T-helper 2 cell treated with Interferon-gamma antibody and Interleukin-4, amounts not matched to agents 5 μg/mL and 100 μg/mL, for 36 hours (primary cell): Measurements from ENCODE around the gene TSHZ2.

Source experiments
- DNase-seq: peaks from one replicate; pipeline ENCODE4 v3.0.0; 2021; ENCODE audit warnings: low spot score
- H3K27ac Mint-ChIP-seq: one replicate; pipeline ENCODE4 v1.8.0; 2021; ENCODE audit warnings: mild to moderate bottlenecking, mixed read lengths
- H3K27me3 Mint-ChIP-seq: one replicate; pipeline ENCODE4 v1.8.0; 2021; ENCODE audit warnings: low read depth, mixed read lengths
- H3K36me3 Mint-ChIP-seq: one replicate; pipeline ENCODE4 v1.8.0; 2021; ENCODE audit warnings: low read depth, mixed read lengths
- H3K4me1 Mint-ChIP-seq: one replicate; pipeline ENCODE4 v1.8.0; 2021; ENCODE audit warnings: low read depth, mixed read lengths
- H3K4me3 Mint-ChIP-seq: one replicate; pipeline ENCODE4 v1.8.0; 2022; ENCODE audit warnings: mild to moderate bottlenecking, moderate library complexity, mixed read lengths
- H3K9me3 Mint-ChIP-seq: one replicate; pipeline ENCODE4 v1.8.0; 2021; ENCODE audit warnings: mixed read lengths

Gene TSHZ2

GRCh38 chr20:53034899-53035298, 62.7 kb downstream of the TSHZ2 start:
- Mint-ChIP-seq H3K36me3 (no peaks in the 10 kb centered on the region), H3K4me3 (no peak overlapping the region), H3K9me3 (no peaks in the 10 kb centered on the region), H3K4me1 (peaks cover 13% of the 10 kb centered on the region), H3K27ac (no peak overlapping the region), H3K27me3 (no peaks in the 10 kb centered on the region)
- DNase-seq, result no peak

- Mint-ChIP-seq H3K36me3 (no peaks in the 10 kb centered on the region), H3K4me3 (no peak overlapping the region), H3K27me3 (no peaks in the 10 kb centered on the region), H3K27ac (no peak overlapping the region), H3K4me1 (peaks cover 8% of the 10 kb centered on the region), H3K9me3 (no peaks in the 10 kb centered on the region)
- no peak for DNase-seq
These were observed 64.8 kb downstream of the TSHZ2 start for GRCh38 chr20:53036992-53037391.

- Mint-ChIP-seq H3K27me3 (no peaks in the 10 kb centered on the region), H3K27ac (no peak overlapping the region), H3K36me3 (no peaks in the 10 kb centered on the region), H3K4me3 (no peak overlapping the region), H3K9me3 (no peaks in the 10 kb centered on the region), H3K4me1 (peaks cover 8% of the 10 kb centered on the region)
- DNase-seq, result no peak
These were observed 65.5 kb downstream of the TSHZ2 start for GRCh38 chr20:53037621-53038020.

GRCh38 chr20:53038299-53038698, 66.1 kb downstream of the TSHZ2 start:
- Mint-ChIP-seq H3K27ac (no peak overlapping the region), H3K27me3 (no peaks in the 10 kb centered on the region), H3K4me3 (no peak overlapping the region), H3K36me3 (no peaks in the 10 kb centered on the region), H3K4me1 (peaks cover 8% of the 10 kb centered on the region), H3K9me3 (no peaks in the 10 kb centered on the region)
- no peak for DNase-seq

- no peak overlapping the region for H3K4me3 Mint-ChIP-seq
These were observed 68.8 kb downstream of the TSHZ2 start for GRCh38 chr20:53040693-53041589.

GRCh38 chr20:53042521-53042920, 70.4 kb downstream of the TSHZ2 start:
- Mint-ChIP-seq H3K4me3 (no peak overlapping the region), H3K36me3 (no peaks in the 10 kb centered on the region), H3K4me1 (no peaks in the 10 kb centered on the region), H3K9me3 (no peaks in the 10 kb centered on the region), H3K27me3 (no peaks in the 10 kb centered on the region), H3K27ac (no peak overlapping the region)
- DNase-seq, result no peak

More at GRCh38 chr20:53040693-53041589, 68.8 kb downstream of the TSHZ2 start:
- H3K36me3 Mint-ChIP-seq, result no peaks in the 10 kb centered on the region
- no peaks in the 10 kb centered on the region for H3K27me3 Mint-ChIP-seq
- peaks cover under 1% of the 10 kb centered on the region for H3K4me1 Mint-ChIP-seq
- no peaks in the 10 kb centered on the region for H3K9me3 Mint-ChIP-seq
- DNase-seq, result no peak
- H3K27ac Mint-ChIP-seq, result no peak overlapping the region

- Mint-ChIP-seq H3K9me3 (no peaks in the 10 kb centered on the region), H3K4me1 (no peaks in the 10 kb centered on the region), H3K4me3 (no peak overlapping the region), H3K27me3 (no peaks in the 10 kb centered on the region), H3K27ac (no peak overlapping the region), H3K36me3 (no peaks in the 10 kb centered on the region)
- DNase-seq, result no peak
These were observed 72.1 kb downstream of the TSHZ2 start for GRCh38 chr20:53044296-53044695.

GRCh38 chr20:53045941-53046340, 73.8 kb downstream of the TSHZ2 start:
- no peak for DNase-seq
- Mint-ChIP-seq H3K36me3 (no peaks in the 10 kb centered on the region), H3K9me3 (no peaks in the 10 kb centered on the region), H3K4me3 (no peak overlapping the region), H3K27ac (no peak overlapping the region), H3K4me1 (no peaks in the 10 kb centered on the region), H3K27me3 (no peaks in the 10 kb centered on the region)

- Mint-ChIP-seq H3K27ac (no peak overlapping the region), H3K4me3 (no peak overlapping the region), H3K36me3 (no peaks in the 10 kb centered on the region), H3K27me3 (no peaks in the 10 kb centered on the region), H3K9me3 (no peaks in the 10 kb centered on the region), H3K4me1 (no peaks in the 10 kb centered on the region)
- DNase-seq, result no peak
These were observed 75.0 kb downstream of the TSHZ2 start for GRCh38 chr20:53047203-53047602.

GRCh38 chr20:53048387-53048786, 76.2 kb downstream of the TSHZ2 start:
- Mint-ChIP-seq H3K36me3 (no peaks in the 10 kb centered on the region), H3K27ac (no peak overlapping the region), H3K27me3 (no peaks in the 10 kb centered on the region), H3K9me3 (no peaks in the 10 kb centered on the region), H3K4me3 (no peak overlapping the region), H3K4me1 (no peaks in the 10 kb centered on the region)
- no peak for DNase-seq

GRCh38 chr20:53050338-53050737, 78.2 kb downstream of the TSHZ2 start:
- Mint-ChIP-seq H3K9me3 (no peaks in the 10 kb centered on the region), H3K36me3 (no peaks in the 10 kb centered on the region), H3K4me1 (no peaks in the 10 kb centered on the region), H3K27ac (no peak overlapping the region), H3K27me3 (no peaks in the 10 kb centered on the region), H3K4me3 (no peak overlapping the region)
- DNase-seq, result no peak

GRCh38 chr20:53052380-53052779, 80.2 kb downstream of the TSHZ2 start:
- Mint-ChIP-seq H3K36me3 (no peaks in the 10 kb centered on the region), H3K9me3 (no peaks in the 10 kb centered on the region), H3K4me3 (no peak overlapping the region), H3K27ac (no peak overlapping the region), H3K4me1 (no peaks in the 10 kb centered on the region), H3K27me3 (no peaks in the 10 kb centered on the region)
- DNase-seq, result no peak

GRCh38 chr20:53053595-53053994, 81.4 kb downstream of the TSHZ2 start:
- H3K27ac Mint-ChIP-seq, result no peak overlapping the region
- H3K36me3 Mint-ChIP-seq, result no peaks in the 10 kb centered on the region
- H3K4me1 Mint-ChIP-seq, result no peaks in the 10 kb centered on the region
- H3K9me3 Mint-ChIP-seq, result no peaks in the 10 kb centered on the region
- no peak for DNase-seq
- no peaks in the 10 kb centered on the region for H3K27me3 Mint-ChIP-seq
- H3K4me3 Mint-ChIP-seq, result no peak overlapping the region

GRCh38 chr20:53055367-53056067, 83.4 kb downstream of the TSHZ2 start:
- Mint-ChIP-seq H3K36me3 (no peaks in the 10 kb centered on the region), H3K4me3 (no peak overlapping the region), H3K4me1 (no peaks in the 10 kb centered on the region), H3K9me3 (no peaks in the 10 kb centered on the region), H3K27ac (no peak overlapping the region), H3K27me3 (no peaks in the 10 kb centered on the region)
- DNase-seq, result no peak
